Mesenchymal stem cell (in vitro differentiated cells and primary cell): Measurements from ENCODE around the gene KRTAP12-4.

Source experiments
- DNase-seq: peaks from one replicate; pipeline ENCODE4 v3.0.0-alpha.2; 2013
- H2AFZ ChIP-seq: one replicate; pipeline ENCODE4 v1.6.1; 2013; ENCODE audit warnings: low read depth, mild to moderate bottlenecking, control low read depth, inconsistent platforms, low read length, moderate library complexity
- H2AK5ac ChIP-seq: 2 replicates; pipeline ENCODE4 v1.6.1; 2013; ENCODE audit warnings: low read length, moderate library complexity, mild to moderate bottlenecking, inconsistent platforms; ENCODE audit not compliant: severe bottlenecking
- H2BK120ac ChIP-seq: one replicate; pipeline ENCODE4 v1.6.1; 2013; ENCODE audit warnings: low read depth, mild to moderate bottlenecking, inconsistent platforms, low read length, moderate library complexity
- H2BK12ac ChIP-seq, 2 experiments: one replicate each; pipeline ENCODE4 v1.6.1; 2013; ENCODE audit warnings: inconsistent platforms in 2 of 2, low read length in 2 of 2, mild to moderate bottlenecking in 2 of 2, moderate library complexity in 2 of 2, control low read depth in 1 of 2
- H2BK15ac ChIP-seq: one replicate; pipeline ENCODE4 v1.6.1; 2013; ENCODE audit warnings: mild to moderate bottlenecking, low read depth, inconsistent platforms; ENCODE audit not compliant: poor library complexity, severe bottlenecking
- H2BK5ac ChIP-seq: 2 replicates; pipeline ENCODE4 v1.6.1; 2013; ENCODE audit warnings: low read depth, mild to moderate bottlenecking, low read length, control low read depth, inconsistent platforms; ENCODE audit not compliant: poor library complexity, severe bottlenecking
- H3K14ac ChIP-seq, 2 experiments: one replicate each; pipeline ENCODE4 v1.6.1; 2013; ENCODE audit warnings: inconsistent platforms in 2 of 2, low read length in 2 of 2, control low read depth in 1 of 2, mild to moderate bottlenecking in 1 of 2, moderate library complexity in 1 of 2
- H3K18ac ChIP-seq, 2 experiments: one replicate each; pipeline ENCODE4 v1.6.1; 2013; ENCODE audit warnings: inconsistent platforms in 2 of 2, low read length in 2 of 2, control low read depth in 1 of 2, low read depth in 1 of 2, mild to moderate bottlenecking in 1 of 2
- H3K23ac ChIP-seq, 2 experiments: one replicate each; pipeline ENCODE4 v1.6.1; 2013; ENCODE audit warnings: inconsistent platforms in 2 of 2, low read length in 2 of 2, mild to moderate bottlenecking in 2 of 2, moderate library complexity in 2 of 2, control low read depth in 1 of 2
- H3K27ac ChIP-seq: 2 replicates; pipeline ENCODE4 v1.5.1; 2013; ENCODE audit warnings: mild to moderate bottlenecking, moderate library complexity, low read length, control low read depth, inconsistent platforms; ENCODE audit not compliant: poor library complexity, severe bottlenecking
- H3K27me3 ChIP-seq, 2 experiments: 2 replicates each; pipeline versions ENCODE4 v1.6.1 to v1.7.0; 2013; ENCODE audit warnings: low read length in 2 of 2, mild to moderate bottlenecking in 2 of 2, moderate library complexity in 2 of 2, control low read depth in 1 of 2, inconsistent platforms in 1 of 2; ENCODE audit not compliant: control insufficient read depth in 1 of 2, insufficient read depth in 1 of 2
- H3K36me3 ChIP-seq, 2 experiments: 2 replicates each; pipeline versions ENCODE4 v1.6.1 to v1.7.0; 2013; ENCODE audit warnings: low read length in 2 of 2, control low read depth in 1 of 2, inconsistent platforms in 1 of 2, low read depth in 1 of 2, mild to moderate bottlenecking in 1 of 2; ENCODE audit not compliant: insufficient read depth in 2 of 2, control insufficient read depth in 1 of 2
- H3K4ac ChIP-seq, 2 experiments: one replicate each; pipeline ENCODE4 v1.6.1; 2013; ENCODE audit warnings: inconsistent platforms in 2 of 2, low read length in 2 of 2, mild to moderate bottlenecking in 2 of 2, moderate library complexity in 2 of 2, control low read depth in 1 of 2, low read depth in 1 of 2
- H3K4me1 ChIP-seq: 2 replicates; pipeline ENCODE4 v1.6.1; 2013; ENCODE audit warnings: low read depth, low read length, control low read depth; ENCODE audit not compliant: control insufficient read depth, insufficient read depth
- H3K4me2 ChIP-seq: 2 replicates; pipeline ENCODE4 v1.6.1; 2013; ENCODE audit warnings: low read length, mild to moderate bottlenecking, inconsistent platforms; ENCODE audit not compliant: poor library complexity, severe bottlenecking
- H3K4me3 ChIP-seq, 2 experiments: 2 replicates each; pipeline versions ENCODE4 v1.5.1 to v1.7.0; 2013; ENCODE audit warnings: low read length in 2 of 2, mild to moderate bottlenecking in 2 of 2, control low read depth in 1 of 2, low read depth in 1 of 2; ENCODE audit not compliant: insufficient read depth in 1 of 2
- H3K79me1 ChIP-seq: replicated peaks from 2 replicates; pipeline ENCODE4 v1.6.1; 2013; ENCODE audit warnings: mild to moderate bottlenecking, control low read depth, low read length, inconsistent platforms; ENCODE audit not compliant: poor library complexity, severe bottlenecking
- H3K9ac ChIP-seq: 2 replicates; pipeline ENCODE4 v1.7.0; 2013; ENCODE audit warnings: mild to moderate bottlenecking, low read length, moderate library complexity
- H3K9me3 ChIP-seq: 2 replicates; pipeline ENCODE4 v1.7.0; 2013; ENCODE audit warnings: mild to moderate bottlenecking, low read length; ENCODE audit not compliant: control insufficient read depth
- H4K8ac ChIP-seq: one replicate; pipeline ENCODE4 v1.6.1; 2013; ENCODE audit warnings: inconsistent platforms, mild to moderate bottlenecking, low read length, moderate library complexity
- H4K91ac ChIP-seq: one replicate; pipeline ENCODE4 v1.6.1; 2013; ENCODE audit warnings: mild to moderate bottlenecking, low read length, inconsistent platforms
- WGBS: methylation state at CpG from one replicate; pipeline ENCODE4 v1.1.7; 2013; ENCODE audit warnings: mixed read lengths; 5-methylcytosine and 5-hydroxymethylcytosine counted together

The KRTAP12-4 gene

DNA sequence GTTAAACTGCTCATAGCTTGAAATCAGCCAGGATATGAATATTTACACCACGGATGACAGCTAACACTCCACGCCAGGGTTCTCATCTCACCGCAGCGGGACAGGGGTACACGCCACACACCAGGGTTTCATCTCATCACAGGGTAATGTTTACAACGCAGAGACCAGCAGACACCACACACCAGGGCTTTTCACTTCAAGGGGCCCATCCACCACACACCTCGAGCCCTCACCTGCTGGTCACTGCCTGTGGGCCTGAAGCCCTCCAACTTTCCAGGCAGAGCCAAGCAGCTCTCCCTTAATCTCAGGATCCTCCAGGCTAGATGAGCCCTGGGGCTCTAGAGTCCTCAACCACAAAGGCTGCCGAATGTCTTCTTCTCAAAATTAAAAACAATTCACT, 41.2 kb upstream of the KRTAP12-4 start:
- Histone ChIP-seq H3K4me1 (peaks cover 12% of the 10 kb centered on the region), H3K4me2 (no peak overlapping the region), H2BK5ac (no peak overlapping the region), H3K4me3 (no peak overlapping the region), H2AK5ac (no peak overlapping the region), H3K36me3 (no peaks in the 10 kb centered on the region), H2BK120ac (no peak overlapping the region), H3K14ac (no peak overlapping the region), H3K23ac (no peak overlapping the region), H3K18ac (no peak overlapping the region), H3K79me1 (no peaks in the 10 kb centered on the region), H3K9me3 (peaks cover 22% of the 10 kb centered on the region), H2BK12ac (no peak overlapping the region), H3K9ac (no peak overlapping the region), H2AFZ (no peak overlapping the region), H3K27me3 (peaks cover 43 to 55% of the 10 kb centered on the region in 2 experiments), H4K91ac (no peak overlapping the region), H3K4ac (no peak overlapping the region), H2BK15ac (no peak overlapping the region), H4K8ac (no peak overlapping the region), H3K27ac (no peak overlapping the region)
- 69% methylated on average over 8 of the region's 8 CpGs for WGBS
- no peak for DNase-seq

DNA sequence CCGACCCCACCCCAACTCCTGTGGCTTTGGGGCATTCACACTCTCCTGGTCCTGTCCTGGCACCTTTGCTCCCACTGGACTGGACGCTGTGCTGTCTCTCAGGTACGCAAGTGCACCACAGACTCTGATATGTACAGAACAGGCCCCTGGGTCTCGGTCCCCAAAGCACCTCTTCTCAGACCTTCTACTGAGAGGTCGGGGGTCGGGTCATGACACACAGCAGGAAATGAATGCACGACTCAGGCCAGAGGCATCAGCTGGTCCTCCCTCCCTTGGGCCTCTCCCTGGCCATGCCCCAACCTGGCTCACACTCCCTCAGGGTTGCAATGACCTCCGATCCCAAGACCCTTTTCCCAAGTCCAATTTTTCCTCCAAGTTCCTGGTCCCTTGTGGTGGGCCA, 40.7 kb upstream of the KRTAP12-4 start:
- no peak overlapping the region for H3K14ac ChIP-seq
- DNase-seq = no peak
- 58% methylated on average over 7 of the region's 8 CpGs for WGBS

DNA sequence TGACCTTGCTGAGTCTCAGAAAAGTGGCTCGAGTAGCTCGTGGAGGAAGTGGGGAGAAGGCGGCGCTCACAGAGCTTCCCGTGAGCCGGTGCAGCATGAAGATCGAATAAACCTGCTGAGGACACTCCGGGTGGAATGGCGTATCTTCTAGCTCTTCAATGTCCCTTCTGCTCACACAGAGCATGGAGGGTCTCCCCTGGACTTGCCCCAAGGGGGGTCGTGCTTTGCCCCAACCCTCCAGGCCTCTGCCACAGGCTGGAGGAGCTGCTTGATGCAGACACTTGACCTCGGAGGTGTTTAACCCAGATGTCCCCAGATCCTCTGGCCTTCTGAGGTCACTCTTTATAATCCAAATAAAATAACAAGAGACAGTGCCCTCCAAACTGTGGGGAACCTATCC, 40.3 kb upstream of the KRTAP12-4 start:
- no peak overlapping the region for H3K18ac ChIP-seq
- H4K91ac ChIP-seq = no peak overlapping the region
- no peak overlapping the region for H2BK5ac ChIP-seq
- H2BK12ac ChIP-seq = no peak overlapping the region
- no peak for DNase-seq
- no peak overlapping the region for H3K4me3 ChIP-seq
- H3K79me1 ChIP-seq = no peaks in the 10 kb centered on the region
- no peaks in the 10 kb centered on the region for H3K36me3 ChIP-seq
- H3K27me3 ChIP-seq = peaks cover 34 to 47% of the 10 kb centered on the region in 2 experiments
- no peak overlapping the region for H3K14ac ChIP-seq
- H3K4me2 ChIP-seq = no peak overlapping the region
- no peak overlapping the region for H3K27ac ChIP-seq
- no peak overlapping the region for H3K23ac ChIP-seq
- H4K8ac ChIP-seq = no peak overlapping the region
- H3K4me1 ChIP-seq = peaks cover 12% of the 10 kb centered on the region
- no peak overlapping the region for H2AFZ ChIP-seq
- no peak overlapping the region for H3K9ac ChIP-seq
- no peak overlapping the region for H2AK5ac ChIP-seq
- H2BK15ac ChIP-seq = no peak overlapping the region
- no peak overlapping the region for H3K4ac ChIP-seq
- H2BK120ac ChIP-seq = no peak overlapping the region
- H3K9me3 ChIP-seq = peaks cover 22% of the 10 kb centered on the region
- WGBS = 68% methylated on average over 11 of the region's 11 CpGs

More for the DNA sequence above, 40.7 kb upstream of the KRTAP12-4 start:
- Histone ChIP-seq H2AK5ac (no peak overlapping the region), H2BK12ac (no peak overlapping the region), H3K23ac (no peak overlapping the region), H3K9ac (no peak overlapping the region), H3K4me3 (no peak overlapping the region), H2BK5ac (no peak overlapping the region), H4K8ac (no peak overlapping the region), H2BK120ac (no peak overlapping the region), H3K36me3 (no peaks in the 10 kb centered on the region), H3K4me1 (peaks cover 12% of the 10 kb centered on the region), H3K9me3 (peaks cover 22% of the 10 kb centered on the region), H3K27ac (no peak overlapping the region), H3K27me3 (peaks cover 38 to 51% of the 10 kb centered on the region in 2 experiments), H3K4me2 (no peak overlapping the region), H3K18ac (no peak overlapping the region), H3K79me1 (no peaks in the 10 kb centered on the region), H4K91ac (no peak overlapping the region), H2BK15ac (no peak overlapping the region), H3K4ac (no peak overlapping the region), H2AFZ (no peak overlapping the region)

DNA sequence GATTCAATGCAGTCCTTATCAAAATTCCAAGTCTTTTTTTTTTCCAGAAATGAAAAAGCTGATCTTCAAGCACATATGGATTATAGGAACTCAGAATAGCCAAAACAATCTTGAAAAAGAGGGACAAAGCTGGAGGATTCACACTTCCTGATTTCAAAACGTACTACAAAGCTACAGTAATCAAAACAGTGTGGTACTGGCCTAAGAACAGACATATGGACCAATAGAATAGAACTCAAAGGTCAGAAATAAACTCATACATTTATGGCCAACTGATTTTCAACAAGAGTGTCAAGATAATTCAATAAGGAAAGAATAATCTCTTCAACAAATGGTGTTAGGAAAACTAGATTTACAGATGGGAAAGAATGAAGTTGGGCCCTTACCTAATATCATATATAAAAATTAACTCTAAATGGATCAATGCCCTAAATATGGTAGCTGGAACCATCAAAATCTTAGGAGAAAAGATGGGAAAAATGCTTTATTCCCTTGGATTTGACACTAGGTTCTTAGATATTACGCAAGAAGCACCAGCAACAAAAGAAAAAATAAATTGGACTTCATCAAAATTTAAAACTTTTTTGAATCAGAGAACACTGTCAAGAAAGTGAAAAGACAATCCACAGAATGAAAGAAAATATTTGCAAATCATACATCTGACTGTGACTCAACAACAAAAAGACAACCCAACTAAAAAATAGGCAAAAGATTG, 38.5 kb upstream of the KRTAP12-4 start:
- no peak overlapping the region for H4K8ac ChIP-seq
- H3K4me1 ChIP-seq = peaks cover 6% of the 10 kb centered on the region

More for the DNA sequence above, 38.5 kb upstream of the KRTAP12-4 start:
- H3K4me3 ChIP-seq = no peak overlapping the region
- H2AFZ ChIP-seq = no peak overlapping the region
- no peak overlapping the region for H2BK15ac ChIP-seq
- H4K91ac ChIP-seq = no peak overlapping the region
- H2AK5ac ChIP-seq = no peak overlapping the region
- no peak overlapping the region for H3K23ac ChIP-seq
- no peak overlapping the region for H3K27ac ChIP-seq
- H2BK120ac ChIP-seq = no peak overlapping the region
- no peak overlapping the region for H2BK5ac ChIP-seq
- H3K18ac ChIP-seq = no peak overlapping the region
- H3K14ac ChIP-seq = no peak overlapping the region
- no peak overlapping the region for H2BK12ac ChIP-seq
- no peak overlapping the region for H3K4ac ChIP-seq
- WGBS = no CpG with 5 or more reads among the region's 2 CpGs
- H3K27me3 ChIP-seq = peaks cover 23 to 37% of the 10 kb centered on the region in 2 experiments
- no peak for DNase-seq
- no peak overlapping the region for H3K4me2 ChIP-seq
- H3K9ac ChIP-seq = no peak overlapping the region
- no peaks in the 10 kb centered on the region for H3K79me1 ChIP-seq
- H3K36me3 ChIP-seq = no peaks in the 10 kb centered on the region
- peaks cover 22% of the 10 kb centered on the region for H3K9me3 ChIP-seq
